Jurkat, Clone E6-1 (cell line): ENCODE data around the gene SLC50A1.
"Not testable (repeated sequence)": the region's sequence is repeated elsewhere in the genome, so short reads cannot be mapped to it uniquely, and the experiment has no call there.

Experiments used
- DNase-seq: peaks from one replicate; pipeline ENCODE4 v3.0.0-alpha.2; 2011; ENCODE audit warnings: low read depth, low spot score
- H3K4me3 ChIP-seq: 2 replicates; pipeline ENCODE4 v1.5.1; 2011; ENCODE audit warnings: mild to moderate bottlenecking, low read length, control low read depth, moderate library complexity

SLC50A1 gene

DNA sequence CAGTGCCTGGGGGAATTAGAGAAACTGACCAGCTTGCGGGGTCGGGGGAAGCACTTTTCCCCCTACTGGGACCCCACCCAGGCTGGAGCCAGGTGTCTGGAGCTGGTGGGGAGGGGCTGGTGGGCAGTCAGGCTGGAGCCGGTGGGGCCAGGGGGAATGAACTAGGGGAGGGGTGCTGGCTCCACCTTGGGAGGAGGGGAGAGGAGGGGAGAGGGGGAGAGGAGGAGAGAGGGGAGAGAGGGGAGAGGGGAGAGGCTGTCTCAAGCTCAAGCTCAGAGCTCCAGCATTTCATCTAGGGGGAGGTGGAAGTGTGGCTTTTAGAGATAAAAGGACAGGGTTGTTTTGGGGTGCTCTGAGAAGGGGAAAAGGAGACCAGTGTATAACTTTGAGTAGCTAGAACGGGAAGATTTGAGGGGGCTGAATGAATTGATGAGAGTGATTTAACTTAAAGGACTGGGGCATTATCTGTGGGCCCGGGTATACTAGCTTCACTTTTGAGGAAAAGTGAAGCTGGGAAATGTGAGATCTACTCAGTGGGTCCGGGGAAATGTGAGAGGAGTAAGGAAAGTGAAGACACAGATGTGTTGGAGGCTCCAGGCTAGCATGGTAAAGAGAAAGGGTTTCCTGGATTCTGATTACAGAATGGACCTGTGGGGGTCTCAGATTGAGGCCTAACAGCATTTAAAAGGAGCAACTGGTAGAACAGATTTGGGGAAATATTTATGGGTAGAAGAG, 5.2 kb upstream of the SLC50A1 start:
- no peak for DNase-seq
- no peak overlapping the region for H3K4me3 ChIP-seq

DNA sequence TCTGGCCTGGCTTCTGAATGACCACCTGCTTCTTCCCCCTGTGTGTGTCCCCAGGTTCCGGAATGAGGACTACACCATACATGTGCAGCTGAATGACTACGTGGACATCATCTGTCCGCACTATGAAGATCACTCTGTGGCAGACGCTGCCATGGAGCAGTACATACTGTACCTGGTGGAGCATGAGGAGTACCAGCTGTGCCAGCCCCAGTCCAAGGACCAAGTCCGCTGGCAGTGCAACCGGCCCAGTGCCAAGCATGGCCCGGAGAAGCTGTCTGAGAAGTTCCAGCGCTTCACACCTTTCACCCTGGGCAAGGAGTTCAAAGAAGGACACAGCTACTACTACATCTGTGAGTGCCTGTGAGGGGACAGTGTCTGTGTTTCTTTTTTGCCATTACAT, 4.4 kb upstream of the SLC50A1 start:
- no peak for DNase-seq
- no peak overlapping the region for H3K4me3 ChIP-seq

DNA sequence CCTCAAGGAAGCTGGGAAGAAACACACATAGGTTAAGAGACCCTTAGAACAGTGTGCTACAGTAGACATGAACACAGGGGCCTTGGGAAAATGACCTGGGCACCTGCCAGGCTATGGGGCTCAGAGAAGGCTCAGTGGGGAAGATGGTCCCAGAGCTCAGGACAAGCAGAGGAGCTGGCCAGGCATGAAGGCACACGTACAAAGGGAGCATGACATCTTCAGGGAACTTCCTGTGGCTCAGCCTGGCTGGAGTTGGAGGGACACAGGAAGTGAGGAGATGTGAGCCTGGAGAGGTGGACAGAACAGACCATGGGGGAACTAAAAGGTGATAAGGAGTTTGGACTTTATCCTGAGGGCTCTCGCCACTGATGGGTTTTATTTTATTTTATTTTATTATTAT, 3.8 kb upstream of the SLC50A1 start:
- no peak overlapping the region for H3K4me3 ChIP-seq
- DNase-seq, result no peak

DNA sequence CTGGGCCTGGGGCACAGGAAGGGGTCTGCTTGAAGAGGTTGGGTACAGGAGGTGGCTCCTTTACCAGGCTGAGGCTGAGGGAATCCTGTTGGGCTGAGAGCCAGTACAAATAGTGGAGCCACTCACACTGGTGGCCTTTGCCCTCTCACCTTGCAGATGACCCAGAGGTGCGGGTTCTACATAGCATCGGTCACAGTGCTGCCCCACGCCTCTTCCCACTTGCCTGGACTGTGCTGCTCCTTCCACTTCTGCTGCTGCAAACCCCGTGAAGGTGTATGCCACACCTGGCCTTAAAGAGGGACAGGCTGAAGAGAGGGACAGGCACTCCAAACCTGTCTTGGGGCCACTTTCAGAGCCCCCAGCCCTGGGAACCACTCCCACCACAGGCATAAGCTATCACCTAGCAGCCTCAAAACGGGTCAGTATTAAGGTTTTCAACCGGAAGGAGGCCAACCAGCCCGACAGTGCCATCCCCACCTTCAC, 1.8 kb upstream of the SLC50A1 start:
- DNase-seq, result no peak
- H3K4me3 ChIP-seq, result no peak overlapping the region

DNA sequence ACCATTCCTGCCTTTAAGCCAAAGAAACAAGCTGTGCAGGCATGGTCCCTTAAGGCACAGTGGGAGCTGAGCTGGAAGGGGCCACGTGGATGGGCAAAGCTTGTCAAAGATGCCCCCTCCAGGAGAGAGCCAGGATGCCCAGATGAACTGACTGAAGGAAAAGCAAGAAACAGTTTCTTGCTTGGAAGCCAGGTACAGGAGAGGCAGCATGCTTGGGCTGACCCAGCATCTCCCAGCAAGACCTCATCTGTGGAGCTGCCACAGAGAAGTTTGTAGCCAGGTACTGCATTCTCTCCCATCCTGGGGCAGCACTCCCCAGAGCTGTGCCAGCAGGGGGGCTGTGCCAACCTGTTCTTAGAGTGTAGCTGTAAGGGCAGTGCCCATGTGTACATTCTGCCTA, 1.3 kb upstream of the SLC50A1 start:
- no peak for DNase-seq
- peak overlapping the region; percentile 98 for H3K4me3 ChIP-seq

DNA sequence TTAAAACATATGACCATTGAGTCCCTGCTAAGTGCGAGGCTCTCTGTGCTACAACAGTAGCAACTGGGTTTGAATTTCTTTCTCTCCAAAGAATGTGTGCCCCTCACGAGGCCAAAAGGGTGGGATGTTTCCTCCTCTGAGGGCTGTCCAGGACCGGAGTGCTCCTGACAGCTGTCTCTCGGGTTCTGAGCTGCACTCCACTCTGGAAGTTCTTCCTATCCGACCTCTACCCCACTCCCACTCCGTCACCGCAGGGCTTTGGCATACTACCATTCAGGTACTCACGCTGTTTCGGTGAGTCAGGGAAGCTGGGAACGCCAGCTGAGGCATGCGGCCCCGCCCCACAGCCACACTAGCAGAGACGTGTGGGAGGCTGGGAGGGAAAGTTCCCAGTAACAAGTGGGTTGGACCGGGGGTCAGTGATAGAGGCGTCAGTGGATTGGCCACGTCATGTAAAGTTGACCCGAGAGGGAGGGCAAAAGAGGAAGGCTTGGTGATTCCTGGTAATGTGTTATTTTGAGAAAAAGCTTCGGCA, 705 bp upstream of the SLC50A1 start:
- H3K4me3 ChIP-seq, result peak overlapping the region; percentile 98
- DNase-seq, result no peak

DNA sequence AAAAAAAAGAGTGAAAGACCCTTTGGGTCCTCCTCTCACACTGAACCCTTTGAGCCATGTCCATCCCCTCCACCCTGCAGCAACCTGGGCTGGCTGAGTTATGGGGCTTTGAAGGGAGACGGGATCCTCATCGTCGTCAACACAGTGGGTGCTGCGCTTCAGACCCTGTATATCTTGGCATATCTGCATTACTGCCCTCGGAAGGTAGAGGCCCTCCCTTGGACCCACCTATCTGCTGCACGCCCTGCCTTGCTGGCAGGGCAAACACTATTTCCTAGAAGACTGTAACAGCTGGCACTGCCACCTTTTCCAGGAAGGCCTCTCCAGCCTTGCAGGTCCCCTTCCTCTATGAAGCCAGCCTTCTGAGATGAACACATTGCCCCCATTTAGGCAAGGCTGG, 1.1 kb downstream of the SLC50A1 start:
- no peak for DNase-seq
- H3K4me3 ChIP-seq, result no peak overlapping the region

DNA sequence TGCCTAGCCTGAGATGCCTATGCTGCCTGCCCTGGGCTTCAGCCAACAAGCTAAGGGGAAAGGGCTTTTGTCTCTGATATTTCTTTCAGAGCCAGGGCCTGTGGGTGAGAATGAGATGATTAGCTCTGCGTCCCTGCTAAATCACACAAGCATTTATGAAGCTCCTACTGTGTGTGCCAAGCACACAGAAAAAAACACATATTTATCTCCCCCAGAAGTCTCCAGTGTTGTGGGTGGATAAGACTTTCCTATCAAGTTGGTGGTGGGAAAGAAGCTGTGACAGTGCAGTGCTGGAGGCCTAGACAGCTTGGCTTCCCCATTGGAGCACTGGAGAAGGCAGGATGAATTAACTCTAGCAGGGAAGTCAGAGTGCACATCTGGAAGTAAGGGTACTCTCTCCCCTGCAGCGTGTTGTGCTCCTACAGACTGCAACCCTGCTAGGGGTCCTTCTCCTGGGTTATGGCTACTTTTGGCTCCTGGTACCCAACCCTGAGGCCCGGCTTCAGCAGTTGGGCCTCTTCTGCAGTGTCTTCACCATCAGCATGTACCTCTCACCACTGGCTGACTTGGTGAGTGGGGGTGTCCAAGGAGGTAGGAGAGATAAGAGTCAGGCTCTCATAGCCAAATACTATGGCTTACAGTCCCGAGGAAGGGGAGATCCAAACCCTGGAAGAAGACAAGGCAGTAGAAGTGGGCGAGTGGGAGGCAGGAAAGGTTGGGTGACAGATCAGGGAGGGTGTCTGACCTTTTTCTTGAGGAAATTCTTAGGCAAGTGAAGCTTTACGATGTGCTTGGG, 1.7 kb downstream of the SLC50A1 start:
- no peak overlapping the region for H3K4me3 ChIP-seq
- no peak for DNase-seq

DNA sequence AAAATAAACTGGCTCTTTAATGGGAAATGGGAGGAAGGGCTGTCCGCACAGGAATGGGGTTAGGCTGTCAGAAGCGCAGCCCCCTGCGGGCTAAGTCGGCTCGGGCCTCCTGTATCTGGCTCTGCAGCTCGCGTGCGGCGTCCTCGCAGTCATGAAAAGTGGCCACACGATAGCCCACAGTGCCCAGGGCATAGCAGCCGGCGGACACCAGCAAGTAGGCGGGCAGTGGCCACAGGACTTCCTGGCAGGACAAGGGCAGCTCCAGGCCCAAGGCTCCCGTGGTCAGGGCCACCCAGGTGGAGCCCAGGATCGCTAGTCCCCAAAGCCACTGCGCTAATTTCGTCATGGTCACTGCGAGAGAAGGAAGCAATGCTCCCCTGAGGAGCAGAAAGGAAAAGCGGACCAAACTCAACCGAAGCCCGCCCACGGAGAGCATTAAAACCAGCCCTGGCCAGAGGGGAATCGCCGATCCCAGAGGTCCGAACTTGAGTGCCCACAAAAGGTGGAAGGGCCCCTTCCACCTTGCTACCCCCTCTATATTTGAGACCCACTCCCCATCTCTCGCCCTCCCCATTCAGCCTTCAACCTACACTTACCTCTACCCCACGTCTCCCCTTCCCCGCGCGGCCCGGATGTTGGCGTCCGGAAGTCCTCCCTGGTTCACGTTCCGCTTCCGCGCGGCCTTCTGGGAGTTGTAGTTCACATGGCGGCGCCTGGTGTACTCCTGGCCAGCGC, 4.4 kb downstream of the SLC50A1 start, which contains the start of gene DPM3:
Gene DPM3 (minus strand): TSS at position 637 of the 735 bp plus-strand sequence. CDS start 291 bp downstream, at position 346.
- peak; percentile 76 for DNase-seq
- peak within 1 kb of the TSS; percentile 98 for H3K4me3 ChIP-seq

DNA sequence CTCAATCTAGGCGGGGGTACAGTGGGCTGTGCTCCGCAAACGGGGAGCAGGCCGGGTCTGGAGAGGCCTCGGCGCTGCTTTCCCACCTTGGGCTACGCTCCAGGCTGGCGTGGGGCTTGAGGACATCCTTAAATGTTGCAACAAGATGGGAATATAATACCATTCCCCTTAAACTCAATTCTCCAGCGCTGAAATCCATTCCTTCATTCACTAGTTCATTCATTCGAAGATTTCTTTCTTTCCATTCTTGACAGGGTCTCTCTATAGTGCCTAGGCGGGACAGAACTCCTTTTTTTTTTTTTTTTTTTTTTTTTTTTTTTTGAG, 4.9 kb downstream of the SLC50A1 start:
- DNase-seq, result no peak
- H3K4me3 ChIP-seq, result peak overlapping the region; percentile 98

DNA sequence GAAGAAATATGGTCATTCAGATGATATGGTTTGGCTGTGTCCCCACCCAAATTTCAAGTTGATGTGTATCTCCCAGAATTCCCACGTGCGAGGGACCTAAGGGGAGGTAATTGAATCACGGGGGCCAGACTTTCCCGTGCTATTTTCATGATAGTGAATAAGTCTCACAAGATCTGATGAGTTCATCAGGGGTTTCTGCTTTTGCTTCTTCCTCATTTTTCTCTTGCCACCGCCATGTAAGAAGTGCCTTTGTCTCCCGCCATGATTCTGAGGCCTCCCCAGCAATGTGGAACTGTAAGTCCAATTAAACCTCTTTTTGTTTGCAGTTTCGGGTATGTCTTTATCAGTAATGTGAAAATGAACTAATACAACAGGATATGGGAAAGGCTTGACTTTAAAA, 6.1 kb downstream of the SLC50A1 start:
- no peak for DNase-seq

DNA sequence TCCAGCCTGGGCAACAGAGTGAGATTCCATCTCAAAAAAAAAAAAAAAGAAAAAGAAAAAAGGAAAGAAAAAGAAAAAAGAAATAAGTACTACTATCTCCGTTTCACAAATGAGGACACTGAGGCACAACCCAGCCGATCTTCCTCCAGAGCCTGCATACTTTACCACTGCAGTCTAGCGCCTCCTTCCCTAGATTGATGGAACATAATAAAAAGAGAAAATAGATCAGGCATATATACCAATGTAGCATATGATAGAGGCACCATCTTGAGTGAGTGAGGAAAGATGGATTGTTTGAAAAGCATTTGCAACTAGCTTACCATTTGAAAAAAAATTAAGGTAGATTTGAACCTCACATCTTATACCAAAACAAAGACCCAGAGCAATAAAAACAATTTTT, 9.8 kb downstream of the SLC50A1 start:
- no peak overlapping the region for H3K4me3 ChIP-seq
- DNase-seq, result no peak

More for the DNA sequence above, 6.1 kb downstream of the SLC50A1 start:
- no peak overlapping the region for H3K4me3 ChIP-seq

DNA sequence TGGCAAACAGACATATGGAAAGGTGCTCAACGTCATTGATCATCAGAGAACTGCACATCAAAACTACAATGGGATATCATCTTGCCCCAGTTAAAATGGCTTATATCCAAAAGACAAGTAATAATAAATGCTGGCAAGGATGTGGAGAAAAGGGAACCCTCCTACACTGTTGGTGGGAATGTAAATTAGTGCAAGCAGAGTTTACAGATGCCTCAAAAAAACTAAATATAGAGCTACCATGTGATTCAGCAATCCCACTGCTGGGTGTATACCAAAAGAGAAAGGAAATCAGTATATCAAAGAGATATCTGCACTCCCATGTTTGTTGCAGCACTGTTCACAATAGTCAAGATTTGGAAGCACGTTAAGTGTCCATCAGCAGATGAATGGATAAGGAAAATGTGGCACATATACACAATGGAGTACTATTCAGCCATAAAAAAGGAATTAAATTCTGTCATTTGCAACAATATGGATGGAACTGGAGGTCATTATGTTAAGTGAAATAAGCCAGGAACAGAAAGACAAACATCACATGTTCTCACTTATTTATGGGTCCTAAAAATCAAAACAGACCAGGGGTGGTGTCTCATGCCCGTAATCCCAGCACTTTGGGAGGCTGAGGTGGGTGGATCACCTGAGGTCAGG, 20.5 kb downstream of the SLC50A1 start:
- not testable (repeated sequence) for DNase-seq

DNA sequence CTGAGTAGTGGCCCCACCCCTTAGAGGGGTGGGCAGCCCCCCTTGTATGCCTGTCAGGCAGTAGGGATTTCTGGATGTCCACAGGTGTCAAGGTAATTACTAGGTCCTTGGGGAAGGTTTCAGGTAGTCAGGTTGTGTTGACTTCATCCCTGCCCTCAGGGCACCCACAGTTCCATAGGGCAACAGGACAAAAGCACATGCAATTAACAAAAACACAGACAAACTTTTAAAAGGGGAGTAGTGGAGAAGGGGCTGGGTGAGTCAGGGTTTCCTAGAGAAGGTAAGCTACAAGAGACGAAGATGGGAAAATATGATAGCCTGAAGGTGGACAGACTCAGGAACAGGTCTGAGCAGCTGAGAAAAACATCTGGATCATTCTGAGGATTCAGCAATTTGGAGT, 23.3 kb downstream of the SLC50A1 start:
- no peak overlapping the region for H3K4me3 ChIP-seq
- no peak for DNase-seq

More for the DNA sequence above, 20.5 kb downstream of the SLC50A1 start:
- not testable (repeated sequence) for H3K4me3 ChIP-seq

DNA sequence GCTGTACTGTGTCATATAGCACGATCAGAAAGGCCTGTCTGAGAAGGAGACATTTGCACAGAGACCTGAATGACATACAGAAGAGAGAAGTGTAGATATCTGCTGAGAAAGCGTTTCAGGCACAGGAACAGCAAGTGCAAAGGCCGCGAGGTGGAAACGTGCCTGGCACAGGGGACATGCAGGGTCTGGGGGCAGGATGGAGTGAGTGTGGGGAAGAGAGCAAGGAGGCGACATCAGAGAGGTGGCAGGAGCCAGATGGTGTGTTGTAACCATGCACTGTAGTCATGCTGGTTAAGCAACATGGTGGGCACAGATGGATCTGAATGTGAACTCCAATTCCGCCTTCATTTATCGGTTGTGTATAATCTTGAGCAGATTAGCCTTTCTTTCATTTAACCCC, 24.5 kb downstream of the SLC50A1 start:
- no peak for DNase-seq
- H3K4me3 ChIP-seq, result no peak overlapping the region

DNA sequence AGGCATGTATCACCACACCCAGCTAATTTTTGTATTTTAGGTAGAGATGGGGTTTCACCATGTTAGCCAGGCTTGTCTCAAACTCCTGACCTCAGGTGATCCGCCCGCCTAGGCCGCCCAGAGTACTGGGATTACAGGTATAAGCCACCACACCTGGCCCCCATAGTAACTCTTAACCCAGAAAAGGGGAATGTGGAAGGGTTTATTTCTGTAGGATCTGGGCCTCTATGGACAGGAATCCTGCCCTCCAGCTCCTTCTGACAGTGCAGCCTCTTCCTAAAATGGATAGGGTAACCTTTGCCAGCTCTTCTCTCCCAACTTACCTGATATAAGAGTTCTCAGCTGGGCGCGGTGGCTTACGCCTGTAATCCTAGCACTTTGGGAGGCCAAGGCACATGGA, 27.0 kb downstream of the SLC50A1 start:
- DNase-seq, H3K4me3 ChIP-seq: not testable (repeated sequence)

DNA sequence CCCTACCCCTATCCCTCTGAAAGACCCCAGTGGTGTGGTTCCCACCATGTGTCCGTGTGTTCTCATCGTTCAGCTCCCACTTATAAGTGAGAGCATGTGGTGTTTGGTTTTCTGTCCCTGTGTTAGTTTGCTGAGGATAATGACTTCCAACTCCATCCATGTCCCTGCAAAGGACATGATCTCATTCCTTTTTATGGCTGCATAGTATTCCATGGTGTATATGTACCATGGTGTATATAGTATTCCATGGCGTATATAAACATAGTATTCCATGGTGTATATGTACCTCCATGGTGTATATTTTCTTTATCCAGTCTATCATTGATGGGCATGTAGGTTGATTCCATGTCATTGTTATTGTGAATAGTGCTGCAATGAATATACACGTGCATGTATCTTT, 28.1 kb downstream of the SLC50A1 start:
- DNase-seq, H3K4me3 ChIP-seq: not testable (repeated sequence)

DNA sequence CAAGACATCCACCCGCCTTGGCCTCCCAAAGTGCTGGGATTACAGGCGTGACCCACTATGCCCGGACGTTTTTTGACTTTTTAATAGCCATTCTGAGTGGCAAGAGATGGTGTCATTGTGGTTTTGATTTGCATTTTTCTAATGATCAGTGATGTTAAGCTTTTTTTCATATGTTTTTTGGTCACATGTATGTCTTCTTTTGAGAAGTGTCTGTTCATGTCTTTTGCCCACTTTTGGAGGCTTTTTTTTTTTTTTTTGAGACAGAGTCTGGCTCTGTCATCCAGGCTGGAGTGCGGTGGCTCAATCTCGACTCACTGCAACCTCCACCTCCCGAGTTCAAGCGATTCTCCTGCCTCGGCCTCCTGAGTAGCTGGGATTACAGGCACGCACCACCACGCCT, 29.0 kb downstream of the SLC50A1 start:
- H3K4me3 ChIP-seq, DNase-seq: not testable (repeated sequence)

DNA sequence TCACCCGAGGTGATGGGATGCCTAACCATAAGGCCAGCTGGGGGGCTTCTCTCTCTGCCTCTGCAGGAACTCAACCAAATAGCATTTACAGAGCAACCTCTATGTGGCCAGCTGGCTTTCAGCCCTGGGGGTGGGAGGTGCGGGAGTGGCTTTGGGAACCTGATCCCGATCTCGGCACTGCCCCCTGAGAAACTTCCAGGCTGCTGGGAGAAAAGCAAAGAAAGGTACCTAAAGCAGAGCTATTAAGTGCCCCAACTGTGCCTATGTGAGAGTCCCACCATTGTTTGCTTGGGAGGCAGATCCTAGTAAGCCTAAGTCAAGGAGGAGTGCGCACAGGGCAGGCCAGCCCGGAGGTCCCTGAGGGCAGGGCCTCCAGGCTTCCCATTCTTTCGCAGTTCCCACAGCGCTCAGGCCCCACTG, 30.4 kb downstream of the SLC50A1 start:
- DNase-seq, result no peak
- no peak overlapping the region for H3K4me3 ChIP-seq
